Measurements from ENCODE around the gene LAMA3. TPM values are rescaled to one million over a fixed set of nuclear protein-coding genes. Genes with fewer than 3 reads are reported as not detected.

Gene LAMA3
- total RNA-seq, 1 donor from 2014 or later, result 1.9 TPM

GRCh38 chr18:23933407-23933806 is 244.2 kb downstream of the LAMA3 start:
- H3K9me3 Mint-ChIP-seq (ENCODE audit: low read depth), result no peaks in the 10 kb centered on the region
- no peak for DNase-seq (ENCODE audit: low spot score)

GRCh38 chr18:23934252-23934651 is 245.0 kb downstream of the LAMA3 start:
- TF ChIP-seq CTCF (IDR thresholded peaks at IDR 0.05), result no peak
- no peaks in the 10 kb centered on the region for H3K36me3 Mint-ChIP-seq (ENCODE audit: low read depth)
- no peak for DNase-seq (ENCODE audit: low spot score)
- peaks cover 11% of the 10 kb centered on the region for H3K4me1 Mint-ChIP-seq (ENCODE audit: low read depth)
- no peak overlapping the region for H3K4me3 Mint-ChIP-seq (ENCODE audit: unreplicated experiment)
- H3K27me3 Mint-ChIP-seq (ENCODE audit: low read depth), result peaks cover 4% of the 10 kb centered on the region
- H3K9me3 Mint-ChIP-seq (ENCODE audit: low read depth), result no peaks in the 10 kb centered on the region
- no peak overlapping the region for H3K27ac Mint-ChIP-seq (ENCODE audit: unreplicated experiment)

More at GRCh38 chr18:23933407-23933806, 244.2 kb downstream of the LAMA3 start:
- Mint-ChIP-seq H3K27ac (ENCODE audit: unreplicated experiment) (no peak overlapping the region), H3K4me1 (ENCODE audit: low read depth) (peaks cover 14% of the 10 kb centered on the region), H3K36me3 (ENCODE audit: low read depth) (no peaks in the 10 kb centered on the region), H3K4me3 (ENCODE audit: unreplicated experiment) (no peak overlapping the region), H3K27me3 (ENCODE audit: low read depth) (peaks cover 4% of the 10 kb centered on the region)
- no peak for TF ChIP-seq CTCF (IDR thresholded peaks at IDR 0.05)

GRCh38 chr18:23934863-23935262 is 245.6 kb downstream of the LAMA3 start:
- H3K4me3 Mint-ChIP-seq (ENCODE audit: unreplicated experiment), result no peak overlapping the region
- DNase-seq (ENCODE audit: low spot score), result no peak
- H3K36me3 Mint-ChIP-seq (ENCODE audit: low read depth), result no peaks in the 10 kb centered on the region
- no peak overlapping the region for H3K27ac Mint-ChIP-seq (ENCODE audit: unreplicated experiment)
- H3K27me3 Mint-ChIP-seq (ENCODE audit: low read depth), result peaks cover 4% of the 10 kb centered on the region
- H3K4me1 Mint-ChIP-seq (ENCODE audit: low read depth), result peaks cover 7% of the 10 kb centered on the region
- TF ChIP-seq CTCF (IDR thresholded peaks at IDR 0.05), result no peak
- H3K9me3 Mint-ChIP-seq (ENCODE audit: low read depth), result no peaks in the 10 kb centered on the region

GRCh38 chr18:23935804-23936203 is 246.6 kb downstream of the LAMA3 start:
- Mint-ChIP-seq H3K4me3 (ENCODE audit: unreplicated experiment) (no peak overlapping the region), H3K4me1 (ENCODE audit: low read depth) (peaks cover 7% of the 10 kb centered on the region), H3K27me3 (ENCODE audit: low read depth) (peaks cover 4% of the 10 kb centered on the region), H3K9me3 (ENCODE audit: low read depth) (no peaks in the 10 kb centered on the region), H3K36me3 (ENCODE audit: low read depth) (no peaks in the 10 kb centered on the region), H3K27ac (ENCODE audit: unreplicated experiment) (no peak overlapping the region)
- no peak for DNase-seq (ENCODE audit: low spot score)
- no peak for TF ChIP-seq CTCF (IDR thresholded peaks at IDR 0.05)

GRCh38 chr18:23936381-23936958 is 247.2 kb downstream of the LAMA3 start:
- peaks cover 7% of the 10 kb centered on the region for H3K4me1 Mint-ChIP-seq (ENCODE audit: low read depth)

More at GRCh38 chr18:23936381-23936958, 247.2 kb downstream of the LAMA3 start:
- TF ChIP-seq CTCF (IDR thresholded peaks at IDR 0.05), result no peak
- H3K27ac Mint-ChIP-seq (ENCODE audit: unreplicated experiment), result no peak overlapping the region
- H3K9me3 Mint-ChIP-seq (ENCODE audit: low read depth), result no peaks in the 10 kb centered on the region
- no peak for DNase-seq (ENCODE audit: low spot score)
- no peak overlapping the region for H3K4me3 Mint-ChIP-seq (ENCODE audit: unreplicated experiment)
- H3K27me3 Mint-ChIP-seq (ENCODE audit: low read depth), result peaks cover 4% of the 10 kb centered on the region
- H3K36me3 Mint-ChIP-seq (ENCODE audit: low read depth), result no peaks in the 10 kb centered on the region

All from chondrocyte (in vitro differentiated cells).